NCI-H446 (cell line): Measurements from ENCODE around the gene MARCHF10.

Experiments
- DNase-seq, 2 experiments: peaks; one replicate each; lab custom pipeline; 2025; lab: John Stamatoyannopoulos, UW

The MARCHF10 gene

DNA sequence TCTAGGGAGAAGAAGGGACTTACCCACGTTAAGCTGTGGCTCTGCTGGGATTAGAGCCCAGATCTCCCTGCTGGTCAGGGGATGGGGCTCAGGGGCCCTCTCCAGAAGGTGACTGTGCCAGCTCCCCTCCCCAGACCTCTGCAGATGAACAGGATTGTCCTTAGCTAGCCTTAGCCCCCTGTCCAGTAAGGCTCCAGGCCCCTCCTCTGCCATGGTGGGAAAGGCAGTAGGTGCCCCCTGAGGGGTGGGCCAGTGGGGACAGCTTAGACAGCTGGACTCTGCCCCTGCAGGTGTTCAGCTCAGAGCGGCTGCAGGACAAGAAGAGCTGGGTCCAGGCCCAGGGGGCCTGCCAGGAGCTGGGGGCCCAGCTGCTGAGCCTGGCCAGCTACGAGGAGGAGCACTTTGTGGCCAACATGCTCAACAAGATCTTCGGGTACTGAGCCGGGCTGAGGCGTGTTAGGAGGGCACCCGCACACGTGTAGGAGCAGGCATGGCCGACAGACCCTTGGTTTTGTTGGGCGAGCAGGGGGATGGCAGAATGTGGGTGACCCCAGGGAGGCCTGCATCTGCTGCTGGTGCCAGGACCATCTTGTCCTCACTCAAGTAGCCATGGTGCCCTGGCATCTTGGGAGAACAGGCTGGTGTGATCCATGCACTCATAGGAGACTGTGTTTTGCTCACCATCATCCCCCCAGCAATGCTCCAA is 129.7 kb downstream of the MARCHF10 start:
- DNase-seq: no peak

- DNase-seq: no peak
Measured at GRCh38 chr17:62676952-62677596, 131.0 kb downstream of the MARCHF10 start.

DNA sequence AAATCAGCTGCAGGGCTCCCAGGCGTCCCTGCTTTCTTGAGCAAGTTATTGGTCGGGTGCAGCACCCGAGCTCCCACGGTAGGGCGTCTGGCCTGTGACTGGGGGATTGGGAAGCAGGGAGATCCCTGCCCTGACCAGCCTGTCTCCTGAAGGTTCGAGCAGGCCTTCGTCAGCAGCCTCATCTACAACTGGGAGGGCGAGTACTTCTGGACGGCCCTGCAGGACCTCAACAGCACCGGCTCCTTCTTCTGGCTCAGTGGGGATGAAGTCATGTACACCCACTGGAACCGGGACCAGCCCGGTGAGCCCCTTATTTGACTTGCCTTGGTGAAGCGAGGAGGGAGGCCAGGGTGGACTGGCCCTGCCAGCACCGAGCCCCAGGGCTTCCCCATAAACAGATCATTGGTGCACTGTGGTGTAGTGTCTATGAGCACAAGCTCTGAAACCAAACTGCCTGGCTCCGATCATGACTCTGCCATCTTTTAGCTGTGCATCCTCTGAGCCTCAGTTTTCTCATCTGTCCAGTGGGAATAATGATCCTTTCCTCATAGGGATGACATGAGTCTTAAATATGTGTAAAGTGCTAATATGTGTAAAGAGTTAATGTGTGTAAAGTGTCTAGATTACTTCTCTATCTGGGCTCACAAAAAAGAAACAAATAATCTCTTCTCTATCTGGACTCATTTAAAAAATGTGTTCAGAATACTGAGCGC is 131.7 kb downstream of the MARCHF10 start:
- DNase-seq: no peak

DNA sequence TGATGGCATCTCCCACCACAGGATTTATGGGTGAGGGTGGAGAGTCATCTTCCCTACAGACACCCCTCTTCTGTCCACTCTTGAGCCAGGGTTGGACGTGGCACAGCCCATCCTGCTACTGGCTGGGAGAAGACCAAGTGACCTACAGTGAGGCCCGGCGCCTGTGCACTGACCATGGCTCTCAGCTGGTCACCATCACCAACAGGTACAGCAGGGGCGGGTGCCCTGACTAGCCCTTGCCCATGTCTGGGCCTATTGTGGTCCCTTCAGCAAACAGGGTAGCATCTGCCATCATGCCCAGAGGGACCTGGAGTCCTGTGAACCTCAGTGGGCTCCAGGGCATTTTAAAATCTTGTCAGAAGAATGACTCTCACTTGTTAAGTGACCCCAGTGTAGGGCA is 132.4 kb downstream of the MARCHF10 start:
- no peak for DNase-seq

DNA sequence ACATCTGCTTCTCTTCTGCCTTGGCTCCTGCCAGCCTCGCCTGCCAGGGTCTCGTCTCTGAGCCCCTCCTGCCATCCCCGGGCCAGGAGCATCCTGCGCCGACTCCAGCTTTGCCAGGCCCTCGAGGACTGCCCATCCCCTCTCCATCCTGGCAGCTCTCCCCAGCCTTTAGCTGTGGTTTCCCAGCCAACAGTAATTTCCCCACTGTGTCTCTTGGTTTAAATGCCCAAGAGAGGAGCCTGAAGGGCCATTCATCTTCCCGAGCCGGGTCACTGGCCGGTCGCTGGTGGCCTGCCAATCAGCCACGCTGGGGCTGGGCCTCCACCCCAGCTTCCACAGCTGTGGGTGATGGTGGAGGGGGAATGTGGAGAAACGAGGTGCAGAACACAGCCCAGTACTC is 132.9 kb downstream of the MARCHF10 start:
- peak; percentile 75 to 85 for DNase-seq

DNA sequence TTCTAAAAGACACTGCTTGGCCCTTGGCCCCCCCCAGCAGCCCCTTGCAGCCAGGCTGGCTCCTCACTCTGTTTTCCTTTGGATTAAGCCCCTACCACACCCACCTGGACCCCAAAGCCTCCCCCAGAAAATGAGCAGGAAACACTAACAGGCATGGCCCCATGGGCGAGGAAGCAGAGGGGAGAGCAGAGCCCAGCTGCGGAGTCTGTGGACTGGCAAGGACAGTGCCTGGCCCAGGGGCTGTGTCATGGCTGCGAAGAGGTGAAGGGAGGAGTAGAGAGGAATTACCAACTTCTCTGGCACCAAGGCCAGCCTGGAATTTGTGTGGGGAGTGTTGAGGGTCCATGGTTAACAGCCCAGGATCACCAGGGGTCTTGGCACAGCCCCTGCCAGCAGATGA is 133.3 kb downstream of the MARCHF10 start:
- peak in 1 of 2 experiments; percentile 75 for DNase-seq

- DNase-seq: no peak
Measured at GRCh38 chr17:62674363-62674739, 133.8 kb downstream of the MARCHF10 start.

- DNase-seq: no peak
Measured at GRCh38 chr17:62673614-62674362, 134.3 kb downstream of the MARCHF10 start.

GRCh38 chr17:62672957-62673356 is 135.2 kb downstream of the MARCHF10 start:
- DNase-seq: no peak

GRCh38 chr17:62671553-62671952 is 136.6 kb downstream of the MARCHF10 start:
- no peak for DNase-seq

- DNase-seq: no peak
Measured at GRCh38 chr17:62670202-62670821, 137.8 kb downstream of the MARCHF10 start.

DNA sequence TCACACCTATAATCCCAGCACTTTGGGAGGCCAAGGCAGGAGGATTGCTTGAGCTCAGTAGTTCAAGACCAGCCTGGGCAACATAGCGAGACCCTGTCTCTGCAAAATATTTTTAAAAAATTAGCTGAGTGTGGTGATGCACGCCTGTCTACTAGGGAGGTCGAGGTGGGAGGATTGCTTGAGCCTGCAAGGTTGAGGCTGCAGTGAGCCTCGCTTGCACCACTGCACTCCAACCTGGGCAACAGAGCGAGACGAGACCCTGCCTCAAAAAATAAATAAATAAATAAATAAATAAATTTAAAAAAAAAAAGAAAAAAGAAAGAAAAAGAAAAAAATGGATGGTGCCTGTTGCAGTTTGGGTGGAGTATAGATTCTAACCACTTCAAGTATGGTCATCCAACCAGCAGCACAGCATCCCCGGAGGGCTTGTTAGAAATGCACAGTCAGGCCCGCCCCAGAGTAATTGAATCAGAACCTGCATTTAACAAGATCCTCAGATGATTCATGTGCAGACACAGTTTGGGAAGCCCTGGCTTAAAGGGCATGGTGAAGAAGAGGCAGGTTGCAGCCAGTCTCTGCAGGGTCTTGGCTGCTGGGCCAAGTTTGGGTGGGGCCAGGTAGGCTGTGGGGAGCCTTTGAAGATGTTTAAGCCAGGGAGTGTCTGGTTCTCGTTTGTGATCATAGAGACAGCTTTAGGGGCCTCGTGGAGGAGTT is 139.9 kb downstream of the MARCHF10 start:
- no peak for DNase-seq

- DNase-seq: no peak
Measured at GRCh38 chr17:62666801-62667591, 141.1 kb downstream of the MARCHF10 start.

- DNase-seq: no peak
Measured at GRCh38 chr17:62666061-62666800, 141.9 kb downstream of the MARCHF10 start.

DNA sequence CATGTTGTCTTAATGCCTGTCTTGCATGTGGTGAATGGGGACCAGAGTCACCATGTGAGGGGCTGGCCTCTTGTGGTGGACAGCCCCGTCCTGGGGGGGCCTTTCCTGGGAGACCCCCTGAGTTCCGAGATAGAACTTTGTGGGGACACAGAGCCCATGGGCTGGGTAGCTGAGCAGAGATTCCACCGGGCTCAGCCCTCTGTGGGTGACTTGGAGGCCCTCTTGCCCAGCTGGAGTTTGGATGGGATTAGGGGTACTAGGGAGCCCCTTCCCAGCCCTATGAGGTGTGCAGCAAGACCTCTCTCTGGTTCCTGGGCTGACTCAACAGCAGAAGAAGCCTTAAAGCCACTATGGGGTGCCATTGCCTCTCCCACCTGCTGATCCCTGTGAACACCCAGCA is 142.5 kb downstream of the MARCHF10 start:
- no peak for DNase-seq

- no peak for DNase-seq
Measured at GRCh38 chr17:62664336-62665120, 143.6 kb downstream of the MARCHF10 start.

DNA sequence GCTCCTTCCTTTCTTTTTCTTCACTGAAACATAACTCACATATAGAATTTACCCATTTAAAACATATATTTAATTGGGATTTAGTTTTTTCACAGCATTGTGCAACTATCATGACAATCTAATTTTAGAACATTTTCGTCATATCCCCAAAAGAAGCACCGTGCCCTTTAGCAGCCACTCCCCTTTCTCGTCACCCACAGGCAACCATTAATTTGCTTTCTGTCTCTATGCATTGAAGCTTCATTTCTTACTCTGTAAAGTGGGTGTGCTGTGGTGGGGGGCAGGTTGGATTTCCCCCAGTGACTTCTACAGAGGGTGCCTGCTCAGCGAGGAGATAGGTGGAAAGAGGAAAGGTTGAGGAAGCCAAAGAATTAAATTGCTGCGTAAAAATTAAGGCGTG is 144.8 kb downstream of the MARCHF10 start:
- DNase-seq: no peak

- DNase-seq: no peak
Measured at GRCh38 chr17:62662855-62663254, 145.3 kb downstream of the MARCHF10 start.

DNA sequence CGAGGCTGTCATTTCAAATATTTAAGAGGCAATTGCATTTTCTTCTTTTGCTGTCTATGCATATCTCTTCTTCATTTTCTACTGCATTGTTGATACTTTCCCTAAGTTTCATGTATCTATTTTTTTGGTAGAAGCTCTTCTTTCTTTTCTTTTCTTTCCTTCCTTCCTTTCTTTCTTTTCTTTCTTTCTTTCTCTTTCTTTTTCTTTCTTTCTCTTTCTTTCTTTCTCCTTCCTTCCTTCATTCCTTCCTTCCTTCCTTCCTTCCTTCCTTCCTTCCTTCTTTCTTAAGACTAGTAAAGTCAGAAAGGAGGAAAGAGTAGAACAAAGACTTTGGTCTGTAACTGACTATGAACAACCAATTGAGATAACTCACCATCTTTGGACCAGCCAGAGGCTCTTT is 146.8 kb downstream of the MARCHF10 start:
- no peak for DNase-seq
